ENCODE measurements around the gene ATF6.

- no peak for TF ChIP-seq CTCF (IDR thresholded peaks at IDR 0.05; ENCODE audit: low read depth, low read length, poor library complexity, severe bottlenecking)
- TF ChIP-seq EZH2phosphoT487 (IDR thresholded peaks at IDR 0.05; ENCODE audit: borderline replicate concordance, low read length), result no peak
Observed at GRCh38 chr1:161986328-161986727, 220.2 kb downstream of the ATF6 start.

Data from DOHH2 (cell line).